Panc1 (cell line): ENCODE data around the gene AKAP12. TPM values are rescaled to one million over a fixed set of nuclear protein-coding genes. Genes with fewer than 3 reads are reported as not detected.

Experiments
- ATAC-seq: fragments of 200-7000 bp; cut with Tn5 transposase; 2 replicates; pipeline ENCODE4 v1.9.1; 2020; ENCODE audit warnings: mild to moderate bottlenecking, moderate library complexity
- BruUV-seq: library from RNA; stranded (reverse); fragments of 400-500 nt; replicated peaks from 2 replicates; lab custom pipeline; 2021; lab: Mats Ljungman, UMichigan
- CTCF ChIA-PET: fragments of 300-600 bp; sonication (Branson Sonifier 250); formaldehyde crosslinking; loops from one replicate; lab custom pipeline; 2022; ENCODE audit warnings: antibody characterized with exemption; lab: Charles Lee
- POLR2A ChIA-PET: fragments of 300-600 bp; sonication (Branson Sonifier 250); formaldehyde crosslinking; loops from one replicate; lab custom pipeline; 2022; ENCODE audit warnings: antibody characterized with exemption; lab: Charles Lee
- DNase-seq: peaks from one replicate; pipeline ENCODE4 v3.0.0-alpha.2; 2010; ENCODE audit warnings: low read depth, low spot score
- H3K27ac ChIP-seq: 2 replicates; pipeline ENCODE4 v1.5.1; 2011; ENCODE audit warnings: mild to moderate bottlenecking, low read length, inconsistent platforms
- H3K27me3 ChIP-seq: fragments of 200-500 bp; sonication (Bioruptor generic); 2 replicates; pipeline ENCODE4 v1.6.0; 2014; ENCODE audit warnings: low read length, inconsistent platforms; ENCODE audit not compliant: control insufficient read depth, insufficient read depth
- H3K36me3 ChIP-seq: fragments of 200-500 bp; sonication (Bioruptor generic); 2 replicates; pipeline ENCODE4 v1.5.1; 2014; ENCODE audit warnings: inconsistent platforms, mild to moderate bottlenecking, low read length, moderate library complexity; ENCODE audit not compliant: control insufficient read depth, insufficient read depth
- H3K4me1 ChIP-seq: 2 replicates; pipeline ENCODE4 v1.5.1; 2011; ENCODE audit warnings: inconsistent platforms, mild to moderate bottlenecking, low read length, moderate library complexity; ENCODE audit not compliant: control insufficient read depth, insufficient read depth
- H3K4me3 ChIP-seq, 2 experiments: 2 replicates each; pipeline ENCODE4 v1.5.1; 2011 to 2012; ENCODE audit warnings: low read depth in 2 of 2, low read length in 2 of 2, mild to moderate bottlenecking in 2 of 2, inconsistent platforms in 1 of 2, moderate library complexity in 1 of 2
- H3K9me3 ChIP-seq: fragments of 200-500 bp; sonication (Bioruptor generic); 2 replicates; pipeline ENCODE4 v1.5.1; 2014; ENCODE audit warnings: low read depth, mild to moderate bottlenecking, inconsistent platforms, low read length, moderate library complexity; ENCODE audit not compliant: control insufficient read depth, insufficient read depth
- CTCF ChIP-seq: fragments of 450-650 bp; IDR thresholded peaks from 2 replicates; pipeline ENCODE4 v1.5.1; 2017; ENCODE audit warnings: mild to moderate bottlenecking
- POLR2AphosphoS5 ChIP-seq: IDR thresholded peaks from 2 replicates; pipeline ENCODE4 v1.6.1; 2012; ENCODE audit warnings: mild to moderate bottlenecking, low read depth, low read length, moderate library complexity
- REST ChIP-seq, 2 experiments: IDR thresholded peaks; 2 replicates each; pipeline ENCODE4 v1.6.1; 2011 to 2012; ENCODE audit warnings: low read depth in 2 of 2, control low read depth in 1 of 2, low read length in 1 of 2, mild to moderate bottlenecking in 1 of 2, moderate library complexity in 1 of 2; ENCODE audit not compliant: insufficient read depth in 1 of 2
- SIN3A ChIP-seq: IDR thresholded peaks from 2 replicates; pipeline ENCODE4 v1.6.1; 2012; ENCODE audit warnings: low read depth, mild to moderate bottlenecking, low read length, moderate library complexity, borderline replicate concordance; ENCODE audit not compliant: insufficient read depth
- TCF7L2 ChIP-seq: IDR thresholded peaks from 2 replicates; pipeline ENCODE4 v1.6.1; 2011; ENCODE audit warnings: mild to moderate bottlenecking, low read depth, low read length, inconsistent platforms
- in situ Hi-C: cut with HindIII; loops from 2 replicates; pipeline ENCODE4 v1.10.0; 2016; ENCODE audit warnings: low sequenced_read_pairs, low pct_unique_long_range_greater_than_20kb
- intact Hi-C: fragments of 100-400 bp; cut with micrococcal nuclease; formaldehyde crosslinking; loops from one replicate; pipeline ENCODE4 v1.10.0; 2022; ENCODE audit not compliant: unreplicated experiment
- total RNA-seq: library from RNA; stranded (reverse); gene quantifications from one replicate; pipeline ENCODE4 v1.2.1, GENCODE V29; 2021; ENCODE audit not compliant: unreplicated experiment

Gene AKAP12
- total RNA-seq, 1 experiment from 2014 or later = 267 TPM

DNA sequence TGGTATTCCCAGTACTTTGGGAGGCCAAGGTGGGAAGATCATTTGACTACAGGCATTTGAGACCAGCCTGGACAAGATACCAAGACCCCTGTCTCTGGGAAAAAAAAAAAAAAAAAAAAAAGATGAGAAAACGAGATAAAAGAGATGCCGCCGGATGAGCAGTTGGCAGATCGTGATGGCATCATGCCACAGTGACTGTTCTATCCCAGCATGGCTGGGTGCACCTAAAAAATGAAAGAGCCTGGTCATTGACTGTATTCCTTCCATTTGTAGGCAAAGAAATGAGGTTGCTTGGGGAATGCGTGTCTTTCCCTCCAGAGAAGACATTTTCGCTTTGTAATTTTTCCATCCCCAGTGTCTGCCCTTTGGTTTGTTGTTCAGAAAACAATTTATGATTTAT lies 12.9 kb downstream of the AKAP12 start:
- intact Hi-C loops = no loop called here
- no peak for ATAC-seq
- POLR2A ChIA-PET = no interaction called here
- CTCF ChIA-PET = no interaction called here
- no TSS peak for BruUV-seq
- in situ Hi-C loops = no loop called here
- Histone ChIP-seq H3K27me3 (no peaks in the 10 kb centered on the region), H3K27ac (no peak overlapping the region), H3K4me3 (no peak overlapping the region), H3K4me1 (peaks cover 6% of the 10 kb centered on the region), H3K9me3 (no peaks in the 10 kb centered on the region), H3K36me3 (no peaks in the 10 kb centered on the region)
- TF ChIP-seq TCF7L2 = no peak
- no peak for TF ChIP-seq REST (IDR thresholded peaks at IDR 0.05; ENCODE audit: insufficient read depth in 1 of 2, low read depth in 2 of 2, low read length in 1 of 2)
- TF ChIP-seq CTCF = no peak
- TF ChIP-seq POLR2AphosphoS5 = no peak
- TF ChIP-seq SIN3A = no peak
- no peak for DNase-seq

- Histone ChIP-seq H3K36me3 (no peaks in the 10 kb centered on the region), H3K9me3 (no peaks in the 10 kb centered on the region), H3K27me3 (no peaks in the 10 kb centered on the region), H3K4me3 (no peak overlapping the region), H3K27ac (no peak overlapping the region), H3K4me1 (peaks cover 6% of the 10 kb centered on the region)
- ChIA-PET POLR2A (interaction anchor here (0.7 kb wide), 1 partner anchor 420 kb away, joined by 3 read pairs; no protein-coding TSS in a partner anchor), CTCF (no interaction called here)
- in situ Hi-C loops = no loop called here
- intact Hi-C loops = no loop called here
- DNase-seq = no peak
- TF ChIP-seq CTCF = no peak
- TF ChIP-seq REST (IDR thresholded peaks at IDR 0.05; ENCODE audit: insufficient read depth in 1 of 2, low read depth in 2 of 2, low read length in 1 of 2) = no peak
- 0 out of 2 replicates have a peak, but pooled peaks have one; percentile 20 for ATAC-seq
- BruUV-seq = no TSS peak
Observed at GRCh38 chr6:151254451-151255081, 14.8 kb downstream of the AKAP12 start.
